Liver (tissue), 9 donors: ENCODE results near the gene KCNK13. TPM values are rescaled to one million over a fixed set of nuclear protein-coding genes. Genes with fewer than 3 reads are reported as not detected.

Experiments
- DNase-seq: peaks from one replicate; pipeline ENCODE4 v3.0.0-alpha.2; 2017; ENCODE audit warnings: low spot score
- H3K27ac ChIP-seq, 2 donors: one replicate each; pipeline ENCODE4 v1.7.0; 2013; ENCODE audit warnings: inconsistent platforms in 2 of 2, low read length in 2 of 2, control low read depth in 1 of 2, low read depth in 1 of 2, mild to moderate bottlenecking in 1 of 2
- H3K27me3 ChIP-seq, 4 donors: one replicate each; pipeline versions ENCODE4 v1.6.1 to v1.7.0; 2013; ENCODE audit warnings: low read length in 3 of 4, inconsistent platforms in 1 of 4, mild to moderate bottlenecking in 1 of 4, moderate library complexity in 1 of 4; ENCODE audit not compliant: control insufficient read depth in 4 of 4, insufficient read depth in 4 of 4
- H3K36me3 ChIP-seq, 4 donors: one replicate each; pipeline versions ENCODE4 v1.6.1 to v1.7.0; 2013; ENCODE audit warnings: low read length in 3 of 4, mild to moderate bottlenecking in 3 of 4, low read depth in 1 of 4, moderate library complexity in 1 of 4; ENCODE audit not compliant: control insufficient read depth in 4 of 4, insufficient read depth in 3 of 4
- H3K4me1 ChIP-seq, 4 donors: one replicate each; pipeline versions ENCODE4 v1.6.1 to v1.7.0; 2013; ENCODE audit warnings: low read length in 3 of 4, mild to moderate bottlenecking in 3 of 4, moderate library complexity in 1 of 4; ENCODE audit not compliant: control insufficient read depth in 4 of 4, insufficient read depth in 4 of 4
- H3K4me3 ChIP-seq, 3 donors: one replicate each; pipeline versions ENCODE4 v1.6.1 to v1.7.0; 2013; ENCODE audit warnings: low read length in 3 of 3, control low read depth in 1 of 3, low read depth in 1 of 3, mild to moderate bottlenecking in 1 of 3
- H3K9ac ChIP-seq, 2 donors: one replicate each; pipeline ENCODE4 v1.7.0; 2013; ENCODE audit warnings: low read length in 2 of 2, mild to moderate bottlenecking in 2 of 2, moderate library complexity in 2 of 2, control low read depth in 1 of 2, low read depth in 1 of 2
- H3K9me3 ChIP-seq, 4 donors: one replicate each; pipeline versions ENCODE4 v1.6.1 to v1.7.0; 2013; ENCODE audit warnings: low read length in 3 of 4; ENCODE audit not compliant: control insufficient read depth in 4 of 4
- ATF3 ChIP-seq: IDR thresholded peaks from 2 replicates; pipeline ENCODE4 v1.6.1; 2016; ENCODE audit warnings: antibody characterized with exemption
- CTCF ChIP-seq: fragments of 150-350 bp; IDR thresholded peaks from 2 replicates; pipeline ENCODE4 v1.5.1; 2017; ENCODE audit warnings: improper control_type of control experiment, low read depth, low read length; ENCODE audit not compliant: missing input control
- EGR1 ChIP-seq, 2 donors: IDR thresholded peaks; 2 replicates each; pipeline ENCODE4 v1.6.1; 2016 to 2018; ENCODE audit warnings: antibody characterized with exemption in 2 of 2, low read depth in 2 of 2
- FOXA1 ChIP-seq: IDR thresholded peaks from 2 replicates; pipeline ENCODE4 v1.6.1; 2016; ENCODE audit warnings: antibody characterized with exemption
- FOXA2 ChIP-seq: IDR thresholded peaks from 2 replicates; pipeline ENCODE4 v1.6.1; 2016; ENCODE audit warnings: antibody characterized with exemption
- GABPA ChIP-seq, 2 donors: IDR thresholded peaks in 1 of 2; conservative IDR thresholded peaks in 1 of 2; 2 replicates each; pipeline ENCODE4 v1.6.1; 2016; ENCODE audit warnings: antibody characterized with exemption in 2 of 2, mild to moderate bottlenecking in 1 of 2, moderate library complexity in 1 of 2
- HNF4A ChIP-seq, 2 donors: conservative IDR thresholded peaks; 2 replicates each; pipeline ENCODE4 v1.6.1; 2016; ENCODE audit warnings: antibody characterized with exemption in 2 of 2, mild to moderate bottlenecking in 2 of 2
- HNF4G ChIP-seq: IDR thresholded peaks from 2 replicates; pipeline ENCODE4 v1.6.1; 2016; ENCODE audit warnings: antibody characterized with exemption
- JUND ChIP-seq, 2 donors: IDR thresholded peaks; 2 replicates each; pipeline ENCODE4 v1.6.1; 2016; ENCODE audit warnings: antibody characterized with exemption in 2 of 2
- MAX ChIP-seq: IDR thresholded peaks from 2 replicates; pipeline ENCODE4 v1.6.1; 2016; ENCODE audit warnings: antibody characterized with exemption
- NR2F2 ChIP-seq: IDR thresholded peaks from 2 replicates; pipeline ENCODE4 v1.6.1; 2016; ENCODE audit warnings: antibody characterized with exemption
- RAD21 ChIP-seq, 2 donors: IDR thresholded peaks; 2 replicates each; pipeline ENCODE4 v1.6.1; 2016; ENCODE audit warnings: antibody characterized with exemption in 2 of 2, mild to moderate bottlenecking in 2 of 2
- RXRA ChIP-seq, 2 donors: IDR thresholded peaks; 2 replicates each; pipeline ENCODE4 v1.6.1; 2017 to 2018; ENCODE audit warnings: antibody characterized with exemption in 2 of 2, mild to moderate bottlenecking in 1 of 2
- SP1 ChIP-seq: IDR thresholded peaks from 2 replicates; pipeline ENCODE4 v1.6.1; 2018; ENCODE audit warnings: antibody characterized with exemption, mild to moderate bottlenecking
- TAF1 ChIP-seq: conservative IDR thresholded peaks from 2 replicates; pipeline ENCODE4 v1.6.1; 2016; ENCODE audit warnings: antibody characterized with exemption, mild to moderate bottlenecking
- YY1 ChIP-seq: IDR thresholded peaks from 2 replicates; pipeline ENCODE4 v1.6.1; 2016; ENCODE audit warnings: antibody characterized with exemption, mild to moderate bottlenecking
- ZBTB33 ChIP-seq: IDR thresholded peaks from 2 replicates; pipeline ENCODE4 v1.6.1; 2016; ENCODE audit warnings: antibody characterized with exemption
- WGBS: extraction: QIAGEN DNeasy Blood & Tissue Kit; methylation state at CpG from one replicate; pipeline ENCODE4 v1.1.7; 2013; 5-methylcytosine and 5-hydroxymethylcytosine counted together
- polyA plus RNA-seq, 2 donors: library from polyadenylated mRNA; stranded (reverse) in 1 of 2; unstranded in 1 of 2; fragments of 200-250 nt in 1 of 2; fragments of >200 nt in 1 of 2; fragmentation: Nextera tagmentation in 1 of 2; extraction: Ambion mirVana in 1 of 2; gene quantifications; one replicate each; pipeline versions ENCODE4 v1.2.1 to v1.2.3, GENCODE V29; 2013 to 2015
- total RNA-seq, 2 donors: library from RNA; depleted of rRNA; stranded (reverse); fragments of >200 nt; gene quantifications; one replicate each; pipeline ENCODE4 v1.2.3, GENCODE V29; 2014
- TF ChIP-seq, protein P1 (sequence below): IDR thresholded peaks from 2 replicates; pipeline ENCODE4 v1.6.1; 2016; ENCODE audit warnings: antibody characterized with exemption, mild to moderate bottlenecking
- donor health status: healthy.
- donor health status: healthy.
- donor health status: healthy.
- donor health status: healthy.
- donor health status: healthy.

Gene KCNK13
- total and polyA plus RNA-seq, 4 donors = 0.25 to 0.61 (median 0.38) TPM; not detected in 1

DNA sequence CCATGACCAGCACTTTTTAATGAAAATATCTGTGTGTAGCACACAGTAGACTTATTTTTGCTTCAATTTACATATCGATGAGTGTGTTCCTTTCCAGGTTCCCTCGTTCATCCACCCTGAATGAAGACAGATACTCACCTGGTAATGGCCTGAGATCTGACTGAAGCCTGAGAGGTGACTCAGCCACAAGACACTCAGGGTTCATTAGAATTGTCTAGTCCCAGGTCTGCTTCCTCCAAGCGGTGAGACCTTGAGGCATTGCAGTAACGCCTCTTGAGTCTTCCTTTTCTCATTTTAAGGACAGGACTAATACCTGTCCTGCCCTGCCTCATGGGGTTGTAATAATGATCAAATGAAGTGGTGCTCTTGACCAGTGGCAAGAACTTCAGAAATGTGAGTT, 11.5 kb upstream of the KCNK13 start:
- peaks cover 0 to 5% (median 2%) of the 10 kb centered on the region in 4 donors for H3K27me3 ChIP-seq
- no peaks in the 10 kb centered on the region for H3K36me3 ChIP-seq
- no peak overlapping the region for H3K27ac ChIP-seq
- no peak overlapping the region for H3K4me3 ChIP-seq
- no peaks in the 10 kb centered on the region for H3K9me3 ChIP-seq
- no peak for DNase-seq
- no peaks in the 10 kb centered on the region for H3K4me1 ChIP-seq
- TF ChIP-seq FOXA2 (no peak), RAD21 (IDR thresholded peaks at IDR 0.05) (no peak), NR2F2 (no peak), YY1 (no peak), SP1 (no peak), CTCF (no peak), HNF4A (conservative IDR thresholded peaks at IDR 0.05) (no peak), ZBTB33 (no peak), TAF1 (no peak), JUND (IDR thresholded peaks at IDR 0.05) (no peak), EGR1 (IDR thresholded peaks at IDR 0.05; ENCODE audit: low read depth in 2 of 2) (no peak), RXRA (IDR thresholded peaks at IDR 0.05) (no peak), FOXA1 (no peak), ATF3 (no peak), MAX (no peak), HNF4G (no peak), GABPA (IDR thresholded peaks at IDR 0.05 in 1 of 2, conservative IDR thresholded peaks at IDR 0.05 in 1 of 2) (no peak)
- TF ChIP-seq, protein P1, sequence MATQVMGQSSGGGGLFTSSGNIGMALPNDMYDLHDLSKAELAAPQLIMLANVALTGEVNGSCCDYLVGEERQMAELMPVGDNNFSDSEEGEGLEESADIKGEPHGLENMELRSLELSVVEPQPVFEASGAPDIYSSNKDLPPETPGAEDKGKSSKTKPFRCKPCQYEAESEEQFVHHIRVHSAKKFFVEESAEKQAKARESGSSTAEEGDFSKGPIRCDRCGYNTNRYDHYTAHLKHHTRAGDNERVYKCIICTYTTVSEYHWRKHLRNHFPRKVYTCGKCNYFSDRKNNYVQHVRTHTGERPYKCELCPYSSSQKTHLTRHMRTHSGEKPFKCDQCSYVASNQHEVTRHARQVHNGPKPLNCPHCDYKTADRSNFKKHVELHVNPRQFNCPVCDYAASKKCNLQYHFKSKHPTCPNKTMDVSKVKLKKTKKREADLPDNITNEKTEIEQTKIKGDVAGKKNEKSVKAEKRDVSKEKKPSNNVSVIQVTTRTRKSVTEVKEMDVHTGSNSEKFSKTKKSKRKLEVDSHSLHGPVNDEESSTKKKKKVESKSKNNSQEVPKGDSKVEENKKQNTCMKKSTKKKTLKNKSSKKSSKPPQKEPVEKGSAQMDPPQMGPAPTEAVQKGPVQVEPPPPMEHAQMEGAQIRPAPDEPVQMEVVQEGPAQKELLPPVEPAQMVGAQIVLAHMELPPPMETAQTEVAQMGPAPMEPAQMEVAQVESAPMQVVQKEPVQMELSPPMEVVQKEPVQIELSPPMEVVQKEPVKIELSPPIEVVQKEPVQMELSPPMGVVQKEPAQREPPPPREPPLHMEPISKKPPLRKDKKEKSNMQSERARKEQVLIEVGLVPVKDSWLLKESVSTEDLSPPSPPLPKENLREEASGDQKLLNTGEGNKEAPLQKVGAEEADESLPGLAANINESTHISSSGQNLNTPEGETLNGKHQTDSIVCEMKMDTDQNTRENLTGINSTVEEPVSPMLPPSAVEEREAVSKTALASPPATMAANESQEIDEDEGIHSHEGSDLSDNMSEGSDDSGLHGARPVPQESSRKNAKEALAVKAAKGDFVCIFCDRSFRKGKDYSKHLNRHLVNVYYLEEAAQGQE = no peak
- 96% methylated on average over 4 of the region's 4 CpGs for WGBS
- no peak overlapping the region for H3K9ac ChIP-seq

- TF ChIP-seq EGR1 (IDR thresholded peaks at IDR 0.05; ENCODE audit: low read depth in 2 of 2) (no peak), HNF4A (conservative IDR thresholded peaks at IDR 0.05) (no peak), FOXA2 (no peak), JUND (IDR thresholded peaks at IDR 0.05) (no peak), ATF3 (no peak), SP1 (no peak), RXRA (IDR thresholded peaks at IDR 0.05) (no peak), CTCF (no peak)
- Histone ChIP-seq H3K9ac (no peak overlapping the region), H3K9me3 (no peaks in the 10 kb centered on the region), H3K4me3 (no peak overlapping the region), H3K27ac (no peak overlapping the region), H3K4me1 (no peaks in the 10 kb centered on the region), H3K36me3 (no peaks in the 10 kb centered on the region), H3K27me3 (peaks cover 0 to 5% (median 2%) of the 10 kb centered on the region in 4 donors)
- no peak for DNase-seq
- 70% methylated on average over 2 of the region's 2 CpGs for WGBS
Observed at GRCh38 chr14:90053044-90053443, 8.8 kb upstream of the KCNK13 start.
